K562 (cell line): Measurements from ENCODE around the gene RPN1. TPM values are rescaled to one million over a fixed set of nuclear protein-coding genes. Genes with fewer than 3 reads are reported as not detected.

Experiments used
- polyA plus RNA-seq, 8 experiments: library from polyadenylated mRNA; depleted of rRNA in 4 of 8; stranded (reverse) in 5 of 8; unstranded in 3 of 8; fragments of >200 nt; fragmentation: Nextera tagmentation in 2 of 8; fragmentation: Illumina TruSeq in 1 of 8; extraction: Ambion mirVana in 2 of 8; extraction: Trizol in 1 of 8; gene quantifications; 2 replicates each; pipeline versions ENCODE4 v1.2.1 to v1.2.3, GENCODE V29; 2011 to 2014; ENCODE audit warnings: inconsistent platforms in 1 of 8, missing spikeins in 1 of 8
- total RNA-seq, 7 experiments: library from RNA; depleted of rRNA in 6 of 7; stranded (reverse); fragments of >200 nt in 6 of 7; fragmentation: Illumina TruSeq in 2 of 7; extraction: Trizol in 2 of 7; gene quantifications; 2 replicates each; pipeline versions ENCODE4 v1.2.1 to v1.2.3, GENCODE V29; 2011 to 2021; ENCODE audit warnings: low replicate concordance in 1 of 7

Gene RPN1
- total and polyA plus RNA-seq, 9 of the 15 experiments (the other 6 are each of a cell fraction or from before 2014, with no cell fraction given): 39.5 to 300 (median 148) TPM

Other genes with a start within 250 kb of the RPN1 start
- gene DNAJB8, start 183.9 kb downstream of the RPN1 start, total RNA-seq (2014; rRNA removed): 0.04 TPM in 1 of 2 replicates, not detected in the other
- not detected in 2 replicates for gene DNAJB8, start 183.9 kb downstream of the RPN1 start, total RNA-seq (2014; rRNA removed; fragmentation: Illumina TruSeq; extraction: Trizol)
- not detected in 2 replicates for gene DNAJB8, start 183.9 kb downstream of the RPN1 start, total RNA-seq (2015; rRNA removed; fragmentation: Illumina TruSeq; extraction: Trizol)
- not detected in 2 replicates for gene DNAJB8, start 183.9 kb downstream of the RPN1 start, total RNA-seq (2021)
- gene DNAJB8, start 183.9 kb downstream of the RPN1 start, polyA plus RNA-seq (2011; rRNA removed): not detected in 2 replicates
- gene DNAJB8, start 183.9 kb downstream of the RPN1 start, polyA plus RNA-seq (2014; fragmentation: Illumina TruSeq; extraction: Trizol): not detected in 2 replicates
- gene DNAJB8, start 183.9 kb downstream of the RPN1 start, polyA plus RNA-seq (2014; fragmentation: Nextera tagmentation; extraction: Ambion mirVana): not detected
- gene DNAJB8, start 183.9 kb downstream of the RPN1 start, polyA plus RNA-seq (2014; rRNA removed): not detected in 2 replicates
- gene GATA2, start 157.6 kb downstream of the RPN1 start, total RNA-seq (2014; rRNA removed): 86.9 and 125 TPM in 2 replicates
- gene GATA2, start 157.6 kb downstream of the RPN1 start, total RNA-seq (2014; rRNA removed; fragmentation: Illumina TruSeq; extraction: Trizol): 32.6 and 32.8 TPM in 2 replicates
- 50.8 and 55.3 TPM in 2 replicates for gene GATA2, start 157.6 kb downstream of the RPN1 start, total RNA-seq (2015; rRNA removed; fragmentation: Illumina TruSeq; extraction: Trizol)
- gene GATA2, start 157.6 kb downstream of the RPN1 start, total RNA-seq (2021): 215 and 218 TPM in 2 replicates
- 28.9 and 29.6 TPM in 2 replicates for gene GATA2, start 157.6 kb downstream of the RPN1 start, polyA plus RNA-seq (2011; rRNA removed)
- 74.6 and 129 TPM in 2 replicates for gene GATA2, start 157.6 kb downstream of the RPN1 start, polyA plus RNA-seq (2014; fragmentation: Illumina TruSeq; extraction: Trizol)
- gene GATA2, start 157.6 kb downstream of the RPN1 start, polyA plus RNA-seq (2014; fragmentation: Nextera tagmentation; extraction: Ambion mirVana): 10 to 100 TPM in 1 of 2 experiments, 1 to 10 TPM in 1; 8.5 to 11.6 TPM
- 113 and 118 TPM in 2 replicates for gene GATA2, start 157.6 kb downstream of the RPN1 start, polyA plus RNA-seq (2014; rRNA removed)
- gene RAB7A, start 75.4 kb upstream of the RPN1 start, total RNA-seq (2014; rRNA removed): 35.7 and 46.8 TPM in 2 replicates
- gene RAB7A, start 75.4 kb upstream of the RPN1 start, total RNA-seq (2014; rRNA removed; fragmentation: Illumina TruSeq; extraction: Trizol): 58.7 and 61.4 TPM in 2 replicates
- gene RAB7A, start 75.4 kb upstream of the RPN1 start, total RNA-seq (2015; rRNA removed; fragmentation: Illumina TruSeq; extraction: Trizol): 72.8 and 74.4 TPM in 2 replicates
- 131 and 140 TPM in 2 replicates for gene RAB7A, start 75.4 kb upstream of the RPN1 start, total RNA-seq (2021)
- 151 and 204 TPM in 2 replicates for gene RAB7A, start 75.4 kb upstream of the RPN1 start, polyA plus RNA-seq (2011; rRNA removed)
- gene RAB7A, start 75.4 kb upstream of the RPN1 start, polyA plus RNA-seq (2014; fragmentation: Illumina TruSeq; extraction: Trizol): 169 and 200 TPM in 2 replicates
- 10 to 100 TPM; 30.9 to 36.1 TPM for gene RAB7A, start 75.4 kb upstream of the RPN1 start, polyA plus RNA-seq (2014; fragmentation: Nextera tagmentation; extraction: Ambion mirVana)
- 131 and 138 TPM in 2 replicates for gene RAB7A, start 75.4 kb upstream of the RPN1 start, polyA plus RNA-seq (2014; rRNA removed)
- gene ACAD9, start 228.8 kb upstream of the RPN1 start, total RNA-seq (2014; rRNA removed): 30.1 and 31.2 TPM in 2 replicates
- 16.1 and 17.5 TPM in 2 replicates for gene ACAD9, start 228.8 kb upstream of the RPN1 start, total RNA-seq (2014; rRNA removed; fragmentation: Illumina TruSeq; extraction: Trizol)
- gene ACAD9, start 228.8 kb upstream of the RPN1 start, total RNA-seq (2015; rRNA removed; fragmentation: Illumina TruSeq; extraction: Trizol): 22.5 and 22.8 TPM in 2 replicates
- gene ACAD9, start 228.8 kb upstream of the RPN1 start, total RNA-seq (2021): 30.3 and 32.6 TPM in 2 replicates
- gene ACAD9, start 228.8 kb upstream of the RPN1 start, polyA plus RNA-seq (2011; rRNA removed): 18.1 and 21.3 TPM in 2 replicates
- 25.8 and 27.3 TPM in 2 replicates for gene ACAD9, start 228.8 kb upstream of the RPN1 start, polyA plus RNA-seq (2014; fragmentation: Illumina TruSeq; extraction: Trizol)
- gene ACAD9, start 228.8 kb upstream of the RPN1 start, polyA plus RNA-seq (2014; fragmentation: Nextera tagmentation; extraction: Ambion mirVana): 10 to 100 TPM; 10.2 to 11.2 TPM
- gene ACAD9, start 228.8 kb upstream of the RPN1 start, polyA plus RNA-seq (2014; rRNA removed): 28.1 and 30.2 TPM in 2 replicates